GM12801 (cell line): ENCODE measurements around the gene LAMA3.

Source experiments
- TF ChIP-seq, protein P1 (sequence below): IDR thresholded peaks from one replicate; pipeline ENCODE4 v1.5.1; 2011; ENCODE audit warnings: control low read depth; ENCODE audit not compliant: insufficient read length; ENCODE audit errors: extremely low read depth

Gene LAMA3

DNA sequence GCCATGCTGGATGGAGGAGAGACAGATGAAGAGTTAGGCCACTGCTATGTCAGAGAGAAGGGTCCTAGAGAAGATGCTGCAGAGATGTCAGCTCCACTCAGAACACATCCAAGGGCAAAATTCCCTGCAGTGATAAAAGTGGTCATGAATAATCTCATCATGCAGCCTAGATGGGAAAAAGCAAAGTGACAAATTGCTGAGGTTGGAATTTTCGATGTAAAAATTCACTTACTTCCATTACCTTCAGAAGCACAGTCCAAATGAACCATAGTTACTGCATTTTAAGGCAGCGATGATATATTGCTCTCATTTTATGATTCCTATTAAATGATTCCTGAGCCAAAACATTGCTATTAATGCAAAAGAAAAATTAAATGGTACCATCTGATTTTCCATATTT lies 43.0 kb upstream of the LAMA3 start:
- TF ChIP-seq, protein P1, sequence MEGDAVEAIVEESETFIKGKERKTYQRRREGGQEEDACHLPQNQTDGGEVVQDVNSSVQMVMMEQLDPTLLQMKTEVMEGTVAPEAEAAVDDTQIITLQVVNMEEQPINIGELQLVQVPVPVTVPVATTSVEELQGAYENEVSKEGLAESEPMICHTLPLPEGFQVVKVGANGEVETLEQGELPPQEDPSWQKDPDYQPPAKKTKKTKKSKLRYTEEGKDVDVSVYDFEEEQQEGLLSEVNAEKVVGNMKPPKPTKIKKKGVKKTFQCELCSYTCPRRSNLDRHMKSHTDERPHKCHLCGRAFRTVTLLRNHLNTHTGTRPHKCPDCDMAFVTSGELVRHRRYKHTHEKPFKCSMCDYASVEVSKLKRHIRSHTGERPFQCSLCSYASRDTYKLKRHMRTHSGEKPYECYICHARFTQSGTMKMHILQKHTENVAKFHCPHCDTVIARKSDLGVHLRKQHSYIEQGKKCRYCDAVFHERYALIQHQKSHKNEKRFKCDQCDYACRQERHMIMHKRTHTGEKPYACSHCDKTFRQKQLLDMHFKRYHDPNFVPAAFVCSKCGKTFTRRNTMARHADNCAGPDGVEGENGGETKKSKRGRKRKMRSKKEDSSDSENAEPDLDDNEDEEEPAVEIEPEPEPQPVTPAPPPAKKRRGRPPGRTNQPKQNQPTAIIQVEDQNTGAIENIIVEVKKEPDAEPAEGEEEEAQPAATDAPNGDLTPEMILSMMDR: no peak

DNA sequence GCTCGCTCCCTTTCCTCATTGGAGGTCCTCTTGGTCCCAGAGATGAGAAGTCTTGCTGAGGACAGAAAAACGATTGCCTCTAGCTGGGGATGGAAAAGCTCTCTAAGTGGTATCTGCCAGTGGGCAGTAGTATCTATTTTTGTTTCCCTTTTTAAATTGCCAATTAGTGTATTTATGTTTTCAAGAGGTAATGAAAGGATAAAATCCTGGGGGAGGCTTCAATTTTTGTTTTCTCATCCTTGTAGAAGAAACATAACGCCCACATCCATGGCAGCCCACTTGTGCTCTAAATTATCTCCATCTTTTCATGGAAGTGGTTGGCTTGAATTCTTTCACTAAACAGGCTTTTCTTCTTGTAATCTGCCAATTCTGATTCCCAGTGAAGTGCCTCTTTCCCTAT lies 40.8 kb upstream of the LAMA3 start:
- TF ChIP-seq, protein P1: no peak

DNA sequence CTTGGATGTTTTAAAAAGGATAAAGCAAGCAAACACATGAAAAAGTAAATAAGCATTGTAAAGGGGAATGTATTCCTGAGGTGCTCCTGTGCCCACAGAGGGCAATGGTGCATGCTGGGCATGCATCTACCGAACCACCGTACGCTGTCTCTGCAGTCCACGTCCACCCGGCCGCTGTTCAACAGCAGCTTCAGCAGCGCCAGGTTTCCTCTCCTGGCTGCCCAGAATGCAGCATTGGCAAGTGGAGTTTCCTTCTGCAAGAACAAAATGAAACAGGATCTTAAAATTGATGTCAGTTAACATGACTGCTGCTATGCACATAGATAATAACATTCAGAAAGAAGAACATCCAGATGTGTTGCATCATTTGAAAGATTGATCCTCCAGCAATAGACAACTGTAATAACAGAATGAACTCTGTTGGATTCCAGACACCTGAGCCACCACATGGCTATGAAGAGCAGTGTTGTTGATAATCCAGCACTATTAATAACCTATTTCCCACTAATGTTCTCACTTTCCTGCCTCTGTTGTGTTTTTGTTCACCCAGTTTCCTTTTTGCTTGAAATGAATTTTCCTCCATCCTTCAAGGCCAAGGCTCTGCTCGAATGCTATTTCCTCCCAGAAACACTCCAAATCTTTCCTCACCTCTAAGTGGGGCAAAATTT lies 40.2 kb upstream of the LAMA3 start:
- TF ChIP-seq, protein P1: no peak

DNA sequence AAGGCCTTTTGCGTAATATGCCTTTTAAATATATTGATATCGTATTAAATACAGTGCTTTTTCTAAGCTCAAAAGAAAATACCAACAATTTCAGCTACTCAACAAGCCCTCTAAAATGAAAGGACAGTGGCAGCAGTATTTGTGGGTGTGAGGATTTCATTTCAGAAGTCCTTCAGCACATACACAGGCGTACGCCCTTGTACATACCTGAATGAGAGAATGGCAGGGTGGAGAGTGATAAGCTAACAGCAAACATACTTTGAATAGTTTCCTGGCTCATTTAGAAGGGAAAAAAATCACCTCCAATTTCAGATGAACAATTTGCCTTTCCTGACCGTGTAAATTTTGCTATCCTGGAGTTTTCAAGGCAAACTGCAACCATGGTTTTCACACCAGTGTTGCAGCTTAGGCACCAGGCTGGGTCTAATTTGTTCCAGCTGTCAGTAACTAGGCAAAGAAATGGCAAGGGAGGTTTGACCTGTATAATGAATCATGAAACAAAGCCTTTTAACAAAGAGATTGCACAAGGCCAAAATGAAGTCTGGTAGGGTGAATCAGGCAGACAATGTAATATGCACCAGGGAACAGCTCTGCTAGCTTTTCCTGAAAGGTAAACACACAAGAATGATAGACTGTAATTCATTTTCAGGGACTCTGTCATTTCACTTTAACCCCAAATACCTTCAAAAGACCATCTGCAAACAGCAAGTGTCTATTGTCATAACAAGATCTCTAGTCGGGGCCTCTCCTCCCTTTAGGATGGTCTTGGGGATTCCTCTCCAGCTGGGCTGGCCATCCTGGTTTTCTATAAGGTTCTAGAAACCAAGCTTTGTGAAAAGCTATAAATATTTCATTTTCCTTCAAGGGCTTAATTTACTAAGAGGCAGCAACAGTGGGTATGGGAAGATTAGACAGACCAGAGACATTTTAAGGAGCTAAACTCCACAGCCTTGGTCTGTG lies 38.0 kb upstream of the LAMA3 start:
- TF ChIP-seq, protein P1: no peak

DNA sequence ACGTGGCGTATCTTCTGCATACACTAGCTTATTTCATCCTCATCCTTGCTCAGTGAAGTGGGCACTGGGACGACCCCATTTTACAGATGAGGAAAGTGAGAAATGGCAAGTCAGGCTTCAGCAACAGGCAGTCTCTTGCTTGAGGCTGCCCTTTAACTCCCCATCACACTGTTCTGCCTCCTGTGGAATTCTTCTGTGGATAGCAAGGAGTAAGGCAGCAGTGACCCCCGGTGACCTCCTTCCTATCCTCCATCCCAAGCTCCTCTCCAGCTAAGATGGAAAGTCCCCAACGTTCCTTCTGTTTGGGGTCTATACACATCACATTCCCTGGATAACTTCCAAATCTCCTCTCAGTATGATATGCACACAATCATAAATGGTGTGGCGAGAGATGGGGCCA lies 37.0 kb upstream of the LAMA3 start:
- TF ChIP-seq, protein P1: no peak

DNA sequence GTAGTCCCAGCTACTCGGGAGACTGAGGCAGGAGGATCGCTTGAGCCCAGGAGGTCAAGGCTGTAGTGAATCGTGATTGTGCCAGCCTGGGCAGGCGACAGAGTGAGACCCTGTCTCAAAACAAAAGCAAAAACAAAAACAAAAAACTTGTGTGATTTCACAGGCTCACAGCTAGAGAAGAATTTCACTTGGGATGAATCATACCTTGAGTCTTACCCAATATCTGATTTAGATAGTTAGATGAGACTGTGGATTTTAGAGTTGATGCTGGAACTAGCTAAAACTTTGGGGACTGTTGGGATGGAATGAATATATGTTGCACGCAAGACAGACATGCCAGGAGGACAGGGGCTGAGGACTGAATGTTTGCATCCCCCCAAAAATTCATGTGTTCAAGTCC lies 31.0 kb upstream of the LAMA3 start:
- TF ChIP-seq, protein P1: no peak

DNA sequence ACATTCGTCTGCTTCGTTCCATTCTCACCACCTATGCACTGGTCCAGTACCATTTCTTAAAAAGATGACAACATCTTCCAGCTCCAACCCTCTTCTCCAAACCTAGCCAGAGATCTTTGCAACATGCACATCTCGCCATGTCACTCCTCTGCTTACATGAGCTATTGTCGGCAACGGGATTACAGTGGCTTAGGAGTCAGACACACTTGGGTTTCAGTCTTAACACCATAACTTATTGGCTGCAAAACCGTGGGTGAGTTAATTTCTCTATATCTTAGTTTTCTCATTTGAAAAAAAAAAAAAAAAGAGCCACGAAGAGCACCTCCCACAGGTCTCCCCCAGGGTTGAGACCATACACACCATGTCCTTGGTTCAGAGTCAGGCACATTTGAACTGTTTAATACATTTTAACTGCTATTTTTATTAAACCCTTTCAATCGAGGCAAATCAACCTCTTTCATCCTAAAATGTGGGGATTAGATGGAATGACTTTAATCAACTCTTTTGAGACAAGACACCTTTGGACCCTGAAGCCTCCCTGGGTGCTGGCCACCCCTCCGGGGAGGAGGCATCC lies 27.4 kb upstream of the LAMA3 start:
- TF ChIP-seq, protein P1: no peak
